GM23338 (cell line): Measurements from ENCODE around the gene BAD. TPM values are rescaled to one million over a fixed set of nuclear protein-coding genes. Genes with fewer than 3 reads are reported as not detected.

Experiments
- ATAC-seq: fragments of 200-7000 bp; cut with Tn5 transposase; 3 replicates; pipeline ENCODE4 v1.9.1; 2020
- DNase-seq: peaks from one replicate; pipeline ENCODE4 v3.0.0-alpha.2; 2015; ENCODE audit warnings: low spot score
- H2AFZ ChIP-seq: fragments of 200-600 bp; sonication (generic); 2 replicates; pipeline ENCODE4 v1.8.0; 2016; ENCODE audit warnings: antibody characterized with exemption, mild to moderate bottlenecking, moderate library complexity
- H3F3A ChIP-seq: fragments of 200-600 bp; sonication (generic); replicated peaks from 2 replicates; pipeline ENCODE4 v1.8.0; 2017; ENCODE audit warnings: antibody characterized with exemption, mixed run types, low read depth
- H3K27ac ChIP-seq: fragments of 200-600 bp; sonication (generic); 2 replicates; pipeline ENCODE4 v1.6.1; 2016; ENCODE audit warnings: low read depth
- H3K27me3 ChIP-seq: fragments of 200-600 bp; sonication (generic); 2 replicates; pipeline ENCODE4 v1.8.0; 2016; ENCODE audit warnings: mild to moderate bottlenecking, mixed run types, moderate library complexity; ENCODE audit not compliant: insufficient read depth
- H3K36me3 ChIP-seq: fragments of 200-600 bp; sonication (generic); 2 replicates; pipeline ENCODE4 v1.8.0; 2016; ENCODE audit warnings: mild to moderate bottlenecking; ENCODE audit not compliant: insufficient read depth
- H3K4me1 ChIP-seq: fragments of 200-600 bp; sonication (generic); 2 replicates; pipeline ENCODE4 v1.8.0; 2016; ENCODE audit warnings: mild to moderate bottlenecking, moderate library complexity; ENCODE audit not compliant: insufficient read depth
- H3K4me2 ChIP-seq: fragments of 200-600 bp; sonication (generic); 2 replicates; pipeline ENCODE4 v1.7.1; 2017; ENCODE audit warnings: mixed run types
- H3K4me3 ChIP-seq: fragments of 200-600 bp; sonication (generic); 2 replicates; pipeline ENCODE4 v1.6.1; 2016; ENCODE audit warnings: mixed run types
- H3K79me2 ChIP-seq: fragments of 200-600 bp; sonication (generic); replicated peaks from 2 replicates; pipeline ENCODE4 v1.8.0; 2017; ENCODE audit warnings: mild to moderate bottlenecking; ENCODE audit not compliant: insufficient read depth
- H3K9me2 ChIP-seq: fragments of 200-600 bp; sonication (generic); 2 replicates; pipeline ENCODE4 v1.8.0; 2017; ENCODE audit not compliant: insufficient read depth
- H4K20me1 ChIP-seq: fragments of 200-600 bp; sonication (generic); replicated peaks from 2 replicates; pipeline ENCODE4 v1.8.0; 2017; ENCODE audit warnings: mild to moderate bottlenecking; ENCODE audit not compliant: insufficient read depth
- H3K27ac Mint-ChIP-seq: 2 replicates; pipeline ENCODE4 v1.8.0; 2020; ENCODE audit warnings: inconsistent platforms, mild to moderate bottlenecking, moderate library complexity, mixed read lengths
- H3K27me3 Mint-ChIP-seq: 3 replicates; pipeline ENCODE4 v1.8.0; 2022; ENCODE audit warnings: low read depth, mild to moderate bottlenecking, moderate library complexity, mixed read lengths, inconsistent platforms; ENCODE audit not compliant: insufficient read depth, poor library complexity
- H3K36me3 Mint-ChIP-seq: 3 replicates; pipeline ENCODE4 v1.8.0; 2021; ENCODE audit warnings: low read depth, mild to moderate bottlenecking, inconsistent platforms, moderate library complexity, mixed read lengths
- H3K4me1 Mint-ChIP-seq: 3 replicates; pipeline ENCODE4 v1.8.0; 2020; ENCODE audit warnings: mild to moderate bottlenecking, inconsistent platforms, mixed read lengths
- H3K4me3 Mint-ChIP-seq: 3 replicates; pipeline ENCODE4 v1.8.0; 2021; ENCODE audit warnings: moderate library complexity, mild to moderate bottlenecking, inconsistent platforms, mixed read lengths
- H3K9me3 Mint-ChIP-seq: 3 replicates; pipeline ENCODE4 v1.8.0; 2020; ENCODE audit warnings: moderate library complexity, mild to moderate bottlenecking, inconsistent platforms, mixed read lengths
- CREB1 ChIP-seq: fragments of 250-450 bp; sonication (Bioruptor Pico); IDR thresholded peaks from 2 replicates; pipeline ENCODE4 v1.5.0; 2020; ENCODE audit warnings: low read depth, mild to moderate bottlenecking, moderate library complexity
- CTCF ChIP-seq, 2 experiments: fragments of 200-600 bp in 1 of 2; sonication (generic) in 1 of 2; conservative IDR thresholded peaks; 2 replicates each; pipeline versions ENCODE4 v1.5.1 to v1.6.1; 2016 to 2017; ENCODE audit warnings: antibody characterized with exemption in 2 of 2, low read depth in 2 of 2, mild to moderate bottlenecking in 2 of 2, moderate library complexity in 1 of 2
- EZH2 ChIP-seq: fragments of 200-600 bp; sonication (generic); IDR thresholded peaks from one replicate; pipeline ENCODE4 v1.8.0; 2017; ENCODE audit warnings: antibody characterized with exemption, mild to moderate bottlenecking, low read depth; ENCODE audit not compliant: unreplicated experiment
- EZH2phosphoT487 ChIP-seq: fragments of 200-600 bp; sonication (generic); IDR thresholded peaks from one replicate; pipeline ENCODE4 v1.8.1; 2018; ENCODE audit warnings: antibody characterized with exemption; ENCODE audit not compliant: unreplicated experiment
- JUNB ChIP-seq: IDR thresholded peaks from one replicate; pipeline ENCODE4 v1.6.1; 2016; ENCODE audit warnings: antibody characterized with exemption; ENCODE audit not compliant: unreplicated experiment
- NANOG ChIP-seq: IDR thresholded peaks from 2 replicates; pipeline ENCODE4 v1.6.1; 2016; ENCODE audit warnings: antibody characterized with exemption, borderline replicate concordance
- POLR2AphosphoS5 ChIP-seq: IDR thresholded peaks from 2 replicates; pipeline ENCODE4 v1.6.1; 2016; ENCODE audit warnings: antibody characterized with exemption, low read depth
- REST ChIP-seq: IDR thresholded peaks from one replicate; pipeline ENCODE4 v1.6.1; 2018; ENCODE audit warnings: antibody characterized with exemption; ENCODE audit not compliant: unreplicated experiment
- STAT1 ChIP-seq: IDR thresholded peaks from one replicate; pipeline ENCODE4 v1.6.1; 2016; ENCODE audit warnings: antibody characterized with exemption; ENCODE audit not compliant: unreplicated experiment
- ZNF114 ChIP-seq: fragments of 250-450 bp; sonication (Bioruptor Pico); IDR thresholded peaks from 2 replicates; pipeline ENCODE4 v1.5.0; 2020; ENCODE audit warnings: mild to moderate bottlenecking, moderate library complexity
- ZNF331 ChIP-seq: fragments of 250-450 bp; sonication (Bioruptor Pico); IDR thresholded peaks from 2 replicates; pipeline ENCODE4 v1.5.0; 2020; ENCODE audit warnings: low read depth, mild to moderate bottlenecking, moderate library complexity
- polyA plus RNA-seq: library from polyadenylated mRNA; unstranded; fragments of >200 nt; fragmentation: Nextera tagmentation; extraction: Ambion mirVana; gene quantifications from 2 replicates; pipeline ENCODE4 v1.2.1, GENCODE V29; 2016
- total RNA-seq: library from RNA; depleted of rRNA; stranded (reverse); fragments of >200 nt; shearing (Covaris generic); gene quantifications from 2 replicates; pipeline ENCODE4 v1.2.3, GENCODE V29; 2014
- TF ChIP-seq, protein P1 (sequence below): IDR thresholded peaks from 2 replicates; pipeline ENCODE4 v1.6.1; 2016; ENCODE audit warnings: antibody characterized with exemption

The BAD gene
- total and polyA plus RNA-seq, 2 experiments from 2014 or later = 46.3 to 46.4 TPM

DNA sequence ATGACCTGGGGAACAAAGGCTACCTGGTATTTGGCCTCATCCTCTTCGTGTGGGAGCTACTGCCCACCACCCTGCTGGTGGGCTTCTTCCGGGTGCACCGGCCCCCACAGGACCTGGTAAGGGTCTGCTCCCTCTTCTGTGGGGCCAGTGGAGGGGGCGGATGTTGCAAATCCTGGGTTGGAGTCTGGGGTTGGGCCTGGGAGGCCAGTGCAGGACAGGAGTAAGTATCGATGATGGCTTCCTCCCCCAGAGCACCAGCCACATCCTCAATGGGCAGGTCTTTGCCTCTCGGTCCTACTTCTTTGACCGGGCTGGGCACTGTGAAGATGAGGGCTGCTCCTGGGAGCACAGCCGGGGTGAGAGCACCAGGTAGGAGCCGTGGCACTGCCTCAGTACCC, 3.9 kb upstream of the BAD start (continued):
- no peak for TF ChIP-seq REST
- no peak for TF ChIP-seq CREB1 (CRISPR knock-in tag)

GRCh38 chr11:64287676-64288352, 3.3 kb upstream of the BAD start:
- H3K36me3 Mint-ChIP-seq = no peaks in the 10 kb centered on the region; the same call in 2 of the 3 replicates
- peaks cover 50% of the 10 kb centered on the region for H3K27me3 ChIP-seq
- H3K27me3 Mint-ChIP-seq = peaks cover 45% of the 10 kb centered on the region
- no peaks in the 10 kb centered on the region; the same call in 1 of the 3 replicates for H3K9me3 Mint-ChIP-seq
- H3K4me1 ChIP-seq = peaks cover 8% of the 10 kb centered on the region
- H3K27ac Mint-ChIP-seq = no peak overlapping the region
- no peaks in the 10 kb centered on the region for H3K9me2 ChIP-seq
- no peak overlapping the region for H3K27ac ChIP-seq
- H3K36me3 ChIP-seq = no peaks in the 10 kb centered on the region
- TF ChIP-seq EZH2 (no peak), JUNB (no peak), CTCF (conservative IDR thresholded peaks at IDR 0.05; ENCODE audit: low read depth in 2 of 2) (no peak), ZNF114 (no peak), ZNF331 (CRISPR knock-in tag) (no peak), POLR2AphosphoS5 (no peak), CREB1 (CRISPR knock-in tag) (no peak), STAT1 (no peak), REST (no peak), NANOG (no peak), EZH2phosphoT487 (no peak)
- TF ChIP-seq, protein P1, sequence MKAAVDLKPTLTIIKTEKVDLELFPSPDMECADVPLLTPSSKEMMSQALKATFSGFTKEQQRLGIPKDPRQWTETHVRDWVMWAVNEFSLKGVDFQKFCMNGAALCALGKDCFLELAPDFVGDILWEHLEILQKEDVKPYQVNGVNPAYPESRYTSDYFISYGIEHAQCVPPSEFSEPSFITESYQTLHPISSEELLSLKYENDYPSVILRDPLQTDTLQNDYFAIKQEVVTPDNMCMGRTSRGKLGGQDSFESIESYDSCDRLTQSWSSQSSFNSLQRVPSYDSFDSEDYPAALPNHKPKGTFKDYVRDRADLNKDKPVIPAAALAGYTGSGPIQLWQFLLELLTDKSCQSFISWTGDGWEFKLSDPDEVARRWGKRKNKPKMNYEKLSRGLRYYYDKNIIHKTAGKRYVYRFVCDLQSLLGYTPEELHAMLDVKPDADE = no peak
- ATAC-seq (no peak), DNase-seq (no peak)
- no peak overlapping the region for H3K4me3 Mint-ChIP-seq
- peaks cover 11% of the 10 kb centered on the region for H3K4me1 Mint-ChIP-seq
- H4K20me1 ChIP-seq = no peaks in the 10 kb centered on the region
- no peaks in the 10 kb centered on the region for H3K79me2 ChIP-seq
- no peak overlapping the region for H3K4me2 ChIP-seq
- H3K4me3 ChIP-seq = no peak overlapping the region
- H3F3A ChIP-seq = peaks cover 13% of the 10 kb centered on the region; the same call in 1 of the 2 replicates
- H2AFZ ChIP-seq = no peak overlapping the region
